AG08396 (cell line): ENCODE results near the gene PER3.

ENCODE experiments used
- DNase-seq: peaks from one replicate; pipeline ENCODE4 v3.0.0; 2012; ENCODE audit warnings: low spot score, mixed read lengths

The PER3 gene

GRCh38 chr1:7838714-7839113, 54.6 kb downstream of the PER3 start:
- no peak for DNase-seq

GRCh38 chr1:7839526-7839925, 55.4 kb downstream of the PER3 start:
- DNase-seq: no peak

- DNase-seq: no peak
Observed at GRCh38 chr1:7842517-7842916, 58.4 kb downstream of the PER3 start.

- peak; percentile 23 for DNase-seq
Observed at GRCh38 chr1:7845761-7846160, 61.7 kb downstream of the PER3 start.

- no peak for DNase-seq
Observed at GRCh38 chr1:7846656-7847055, 62.6 kb downstream of the PER3 start.

- DNase-seq: peak; percentile 45
Observed at GRCh38 chr1:7847599-7847998, 63.5 kb downstream of the PER3 start.

- no peak for DNase-seq
Observed at GRCh38 chr1:7850786-7851185, 66.7 kb downstream of the PER3 start.

GRCh38 chr1:7852804-7853683, 69.0 kb downstream of the PER3 start, which contains the start of gene UTS2:
UTS2 (minus strand) TSS chr1:7853065; CDS start chr1:7853003, 62 bp downstream.
- DNase-seq: no peak

GRCh38 chr1:7853684-7854026, 69.6 kb downstream of the PER3 start:
- DNase-seq: no peak

- no peak for DNase-seq
Observed at GRCh38 chr1:7856345-7856744, 72.3 kb downstream of the PER3 start.

GRCh38 chr1:7857000-7857399, 72.9 kb downstream of the PER3 start:
- no peak for DNase-seq

- DNase-seq: no peak
Observed at GRCh38 chr1:7857985-7858384, 73.9 kb downstream of the PER3 start.

- no peak for DNase-seq
Observed at GRCh38 chr1:7859406-7859805, 75.3 kb downstream of the PER3 start.

GRCh38 chr1:7860130-7860529, 76.0 kb downstream of the PER3 start:
- no peak for DNase-seq

- no peak for DNase-seq
Observed at GRCh38 chr1:7861452-7861851, 77.4 kb downstream of the PER3 start.

GRCh38 chr1:7862211-7863060, 78.3 kb downstream of the PER3 start:
- DNase-seq: no peak

- no peak for DNase-seq
Observed at GRCh38 chr1:7863756-7864328, 79.8 kb downstream of the PER3 start.

- DNase-seq: no peak
Observed at GRCh38 chr1:7865978-7866377, 81.9 kb downstream of the PER3 start.

GRCh38 chr1:7868070-7868780, 84.1 kb downstream of the PER3 start:
- DNase-seq: no peak

- no peak for DNase-seq
Observed at GRCh38 chr1:7869136-7869920, 85.2 kb downstream of the PER3 start.

- DNase-seq: no peak
Observed at GRCh38 chr1:7871136-7871535, 87.0 kb downstream of the PER3 start.
